NCI-H1092 treated with DMSO at 0.1 percent for 48 hours (cell line): Measurements from ENCODE around the gene MEIOB.
A peak's percentile ranks its signal among the peaks of the same experiment; 100 is the strongest.
"Not testable (repeated sequence)": the region's sequence is repeated elsewhere in the genome, so short reads cannot be mapped to it uniquely, and the experiment has no call there.

Source experiments
- DNase-seq: peaks from one replicate; lab custom pipeline; 2025; lab: John Stamatoyannopoulos, UW

MEIOB gene

DNA sequence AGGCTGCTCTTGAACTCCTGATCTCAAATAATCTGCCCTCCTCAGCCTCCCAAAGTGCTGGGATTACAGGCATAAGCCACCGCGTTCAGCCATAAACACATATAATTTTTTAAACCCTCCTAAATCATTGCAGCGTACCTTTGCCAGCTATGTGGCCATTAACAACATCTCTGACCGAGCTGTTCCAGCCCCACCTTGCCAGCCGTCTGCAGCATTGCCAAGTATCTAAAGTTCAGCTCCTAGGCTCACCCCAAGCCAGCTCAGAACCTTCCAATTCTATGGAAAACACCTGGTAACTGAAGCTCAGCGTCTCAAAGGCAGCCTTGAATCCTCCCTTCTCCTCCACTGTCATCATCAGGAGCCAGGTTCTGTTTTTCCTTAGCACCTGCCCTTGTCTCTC is 5.1 kb upstream of the MEIOB start:
- no peak for DNase-seq

DNA sequence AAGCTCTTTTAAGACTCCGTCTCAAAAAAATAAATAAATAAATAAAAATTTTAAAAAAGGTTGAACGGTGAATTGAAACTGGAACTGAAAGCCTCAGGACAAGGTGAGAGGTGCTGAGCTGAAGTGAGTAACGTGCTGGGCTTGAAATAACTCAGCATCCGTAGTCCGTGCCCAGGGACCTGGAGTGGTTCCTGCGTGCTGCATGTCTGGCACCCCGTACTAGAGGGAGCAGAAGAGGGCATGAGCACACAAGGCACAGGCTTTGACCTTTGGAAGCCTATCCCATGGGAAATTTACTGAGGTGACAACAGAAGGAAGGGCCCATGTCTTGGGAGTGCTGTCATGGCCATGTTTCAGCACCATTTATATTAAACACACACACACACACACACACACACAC is 4.5 kb upstream of the MEIOB start:
- DNase-seq = no peak

DNA sequence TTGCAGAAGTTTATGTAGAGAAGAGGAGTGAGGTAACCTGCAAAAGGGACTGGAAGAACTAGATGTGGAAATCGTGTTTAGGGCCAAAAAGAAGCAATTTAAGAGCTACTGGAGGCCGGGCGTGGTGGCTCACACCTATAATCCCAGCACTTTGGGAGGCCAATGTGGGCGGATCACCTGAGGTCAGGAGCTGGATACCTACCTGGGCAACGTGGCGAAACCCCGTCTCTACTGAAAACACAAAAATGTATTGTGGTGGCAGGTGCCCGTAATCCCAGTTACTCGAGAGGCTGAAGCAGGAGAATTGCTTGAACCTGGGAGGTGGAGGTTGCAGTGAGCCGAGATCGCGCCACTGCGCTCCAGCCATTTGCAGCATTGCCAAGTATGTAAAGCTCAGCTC is 4.1 kb upstream of the MEIOB start:
- not testable (repeated sequence) for DNase-seq

DNA sequence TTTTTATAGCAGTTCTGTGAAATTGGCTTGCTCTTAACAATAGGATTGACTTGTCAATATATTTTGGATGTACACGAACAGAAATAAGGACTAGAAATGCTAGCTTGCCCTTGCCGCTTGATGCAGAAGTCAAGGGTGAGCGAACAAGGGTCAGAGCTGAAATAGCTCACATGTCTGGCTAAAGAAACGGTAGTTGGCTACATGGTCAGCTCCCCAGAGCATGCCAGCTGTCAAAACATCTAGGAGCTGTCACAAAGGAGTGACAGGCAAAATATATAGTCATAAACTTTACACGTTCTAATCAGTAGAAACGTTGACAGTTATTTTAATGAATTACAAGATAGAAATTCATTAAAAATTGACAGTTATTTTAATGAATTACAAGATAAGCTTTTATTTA is 2.9 kb upstream of the MEIOB start:
- DNase-seq = no peak

DNA sequence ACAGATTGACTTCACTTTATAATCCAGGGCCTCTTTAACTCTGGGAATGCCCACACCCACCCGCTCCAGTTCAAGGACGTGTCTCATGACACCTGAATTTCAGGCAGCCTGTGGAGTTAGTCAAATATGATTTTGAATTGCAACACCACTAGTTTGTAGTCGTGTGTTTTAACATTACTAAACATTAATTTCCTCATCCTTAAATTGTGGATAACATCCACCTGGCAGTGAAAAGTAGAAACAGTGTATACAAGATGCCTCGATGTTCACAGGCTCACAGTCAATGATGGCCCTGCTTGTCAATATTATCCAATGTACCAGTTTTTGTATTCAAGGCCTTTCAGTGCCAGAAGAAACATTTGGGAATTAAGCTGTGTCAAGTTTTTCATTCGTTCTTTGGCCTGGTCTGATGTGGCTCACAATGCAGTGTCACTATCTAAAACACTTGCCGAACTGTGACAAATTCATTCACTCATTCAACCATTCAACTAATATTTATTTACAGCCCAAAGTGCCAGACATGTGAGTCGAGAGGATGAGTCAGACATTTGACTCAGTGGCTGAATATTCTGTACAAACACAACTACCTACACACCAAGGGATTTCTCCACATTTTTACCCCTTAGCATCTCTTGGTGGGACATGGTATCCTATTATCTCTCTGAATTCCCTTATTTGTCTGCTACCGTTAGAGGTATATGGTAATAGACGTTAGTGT is 1.4 kb downstream of the MEIOB start:
- DNase-seq = peak; percentile 8

DNA sequence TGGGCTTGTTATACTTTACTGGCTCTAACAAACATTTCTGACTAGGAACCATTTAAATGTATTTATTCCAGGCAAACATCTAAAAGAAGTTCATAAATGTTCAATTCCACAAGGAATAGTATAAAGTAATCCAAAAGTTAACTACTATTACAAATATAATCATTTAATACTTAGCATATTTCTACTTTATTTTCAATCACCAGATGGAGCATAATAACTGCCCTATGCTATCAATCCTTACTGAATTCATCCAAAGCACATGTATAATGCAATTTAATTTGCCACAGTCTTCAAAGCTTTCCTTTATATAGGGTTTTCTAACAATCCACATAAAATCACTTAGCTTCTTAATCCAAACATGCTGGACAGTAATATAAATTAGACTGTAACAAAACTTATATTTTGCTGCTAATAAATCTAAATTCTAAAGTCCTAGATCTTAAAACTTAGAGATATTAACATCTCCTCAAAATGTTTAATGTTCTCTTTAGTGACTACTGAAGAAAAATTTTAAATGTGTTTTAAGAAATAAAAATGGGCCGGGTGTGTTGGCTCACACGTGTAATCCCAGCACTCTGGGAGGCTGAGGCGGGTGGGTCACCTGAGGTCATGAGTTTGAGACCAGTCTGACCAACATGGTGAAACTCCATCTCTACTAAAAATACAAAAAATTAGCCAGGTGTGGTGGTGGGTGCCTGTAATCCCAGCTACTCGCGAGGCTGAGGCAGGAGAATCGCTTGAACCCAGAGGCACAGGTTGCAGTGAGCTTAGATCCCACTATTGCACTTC is 5.9 kb downstream of the MEIOB start:
- no peak for DNase-seq

DNA sequence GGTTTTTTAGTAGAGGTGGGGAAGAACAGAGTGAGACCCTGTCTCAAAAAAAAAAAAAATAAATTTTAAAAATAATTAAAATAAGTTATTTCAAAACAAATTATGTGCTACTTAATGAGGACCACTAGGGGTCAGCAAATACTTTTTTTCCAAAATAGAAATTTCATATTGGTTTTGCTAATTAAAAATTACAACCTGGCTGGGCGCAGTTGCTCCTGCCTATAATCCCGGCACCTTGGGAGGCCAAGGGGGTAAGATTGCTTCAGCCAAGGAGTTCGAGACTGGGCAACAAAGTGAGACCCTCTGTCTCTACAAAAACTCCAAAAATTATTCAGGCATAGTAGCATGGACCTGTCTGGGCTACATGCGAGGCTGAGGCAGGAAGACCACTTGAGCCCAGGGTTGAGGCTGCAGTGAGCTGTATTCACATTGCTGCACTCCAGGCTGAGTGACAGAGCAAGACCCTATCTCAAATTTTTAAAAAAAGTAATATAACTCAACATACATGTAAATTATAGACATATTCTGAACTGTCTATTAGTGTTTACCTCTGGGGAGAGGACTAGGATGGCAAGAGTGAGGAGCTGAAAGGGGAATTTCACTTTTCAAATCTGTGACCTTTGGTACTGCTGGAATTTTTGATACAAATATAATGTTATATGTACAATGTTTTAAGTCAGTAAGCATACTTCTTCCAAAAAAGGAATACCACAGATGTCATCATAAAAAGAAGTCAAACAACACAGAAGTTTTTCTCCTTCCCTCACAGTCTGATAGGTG is 8.1 kb downstream of the MEIOB start:
- peak; percentile 31 for DNase-seq

DNA sequence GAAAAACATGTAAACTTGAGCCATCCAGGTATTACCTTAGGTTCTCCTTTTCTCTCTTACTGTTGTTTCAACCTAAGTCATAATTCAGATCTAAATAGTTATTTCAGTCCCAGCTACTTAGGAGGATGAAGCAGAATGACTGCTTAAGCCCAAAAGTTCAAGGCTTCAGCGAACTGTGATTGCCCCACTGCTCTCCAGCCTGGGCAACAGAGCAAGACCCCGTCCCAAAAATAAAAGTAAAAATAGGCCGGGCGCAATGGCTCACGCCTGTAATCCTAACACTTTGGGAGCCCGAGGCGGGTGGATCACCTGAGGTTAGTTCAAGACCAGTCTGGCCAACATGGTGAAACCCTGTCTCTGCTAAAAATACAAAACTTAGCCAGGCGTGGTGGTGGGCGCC is 9.6 kb downstream of the MEIOB start:
- no peak for DNase-seq

DNA sequence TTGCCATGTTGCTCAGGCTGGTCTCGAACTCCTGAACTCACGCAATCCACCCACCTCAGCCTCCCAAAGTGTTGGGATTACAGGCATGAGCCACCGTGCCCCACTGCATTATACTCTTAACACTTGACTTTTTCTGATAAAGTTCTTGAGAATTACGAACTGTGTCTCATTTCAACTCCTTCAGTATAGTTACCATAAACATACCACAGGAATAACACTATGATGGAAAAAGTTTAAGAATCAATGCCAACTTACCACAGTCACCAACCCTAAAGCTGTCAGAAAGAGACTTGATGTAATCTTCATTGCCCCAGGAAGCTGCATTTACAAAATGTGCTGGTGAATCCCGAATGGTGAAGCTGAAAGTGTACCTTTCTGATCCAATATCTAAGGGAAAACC is 10.2 kb downstream of the MEIOB start:
- DNase-seq = no peak

DNA sequence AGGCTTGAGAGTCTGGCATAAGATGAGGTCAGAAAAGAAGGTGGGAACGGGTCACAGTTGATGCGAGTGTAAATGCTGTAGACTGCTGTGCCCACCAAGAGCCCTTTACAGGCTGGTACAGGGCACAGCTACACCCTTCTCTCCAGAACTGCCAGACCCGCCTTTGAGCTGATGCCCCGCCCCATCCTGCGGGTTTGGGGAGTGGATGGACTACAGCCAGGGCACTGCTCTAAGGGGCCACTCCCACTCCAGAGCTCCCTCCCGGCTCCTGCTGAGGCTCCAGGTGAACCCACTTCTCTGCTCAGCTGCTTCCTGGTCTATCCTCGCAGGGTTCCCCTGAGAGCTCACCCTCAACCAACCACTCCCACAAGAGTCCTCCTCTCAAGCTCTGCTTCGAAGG is 12.3 kb downstream of the MEIOB start:
- DNase-seq = no peak

DNA sequence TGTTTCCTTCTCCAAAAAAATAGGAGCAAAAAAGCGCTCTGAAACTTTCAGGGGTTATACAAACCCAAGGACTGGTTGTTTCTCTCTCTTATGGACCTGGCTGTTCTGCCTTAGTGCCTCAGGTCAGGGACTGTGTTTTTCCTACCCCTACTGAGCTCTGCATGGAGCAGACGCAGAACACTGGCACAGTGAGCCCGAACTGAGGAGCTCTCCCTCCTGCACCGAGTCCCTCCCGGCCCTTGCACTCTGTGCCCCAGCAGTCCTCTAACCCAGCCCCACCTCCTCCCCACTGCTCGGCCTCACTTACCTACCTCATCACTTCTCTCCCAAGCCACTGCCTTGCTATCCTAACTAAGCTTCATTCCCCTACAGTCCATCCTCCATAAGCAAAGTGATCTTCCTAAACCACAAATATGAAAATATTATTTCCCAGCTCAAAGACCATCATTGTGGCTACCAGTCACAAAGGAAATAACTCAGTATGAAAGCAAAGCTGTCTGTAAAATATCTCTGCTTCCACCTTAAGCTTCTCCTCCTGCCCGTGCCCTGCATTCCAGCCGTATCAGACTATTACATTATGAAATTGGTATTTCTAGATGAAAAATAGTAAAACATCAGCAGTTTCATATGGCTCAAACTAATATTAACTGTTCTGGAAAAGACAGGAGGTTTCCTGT is 13.6 kb downstream of the MEIOB start:
- no peak for DNase-seq

DNA sequence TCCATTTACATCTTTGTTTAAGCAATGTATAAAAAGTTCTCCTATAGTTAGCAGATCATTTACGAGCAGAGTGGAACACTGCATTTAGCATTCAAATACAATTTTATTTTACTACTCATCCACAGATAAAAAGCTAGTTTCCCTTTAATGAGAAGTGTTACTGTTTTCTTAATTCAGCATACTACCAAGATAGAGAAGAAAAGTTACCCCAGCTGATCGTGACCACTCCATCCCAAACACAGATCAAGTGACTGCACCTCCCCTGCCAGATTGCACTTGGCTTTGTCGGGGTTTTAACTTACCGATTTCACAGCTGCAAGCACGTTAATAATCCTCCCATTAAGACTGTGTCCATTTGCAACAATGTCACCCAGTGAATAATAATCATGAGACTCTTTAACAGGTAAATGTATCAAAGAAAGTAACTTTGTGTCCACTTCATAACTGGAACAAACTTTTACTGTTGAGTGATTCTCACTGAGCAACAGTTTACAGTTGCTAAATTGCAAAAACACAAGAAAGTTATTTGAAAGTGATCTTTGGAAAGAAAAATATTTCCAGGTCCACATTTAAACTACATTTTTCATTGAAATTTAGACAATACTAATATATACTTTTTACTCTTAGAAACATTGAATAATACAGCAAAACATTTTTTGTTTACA is 14.4 kb downstream of the MEIOB start:
- no peak for DNase-seq

DNA sequence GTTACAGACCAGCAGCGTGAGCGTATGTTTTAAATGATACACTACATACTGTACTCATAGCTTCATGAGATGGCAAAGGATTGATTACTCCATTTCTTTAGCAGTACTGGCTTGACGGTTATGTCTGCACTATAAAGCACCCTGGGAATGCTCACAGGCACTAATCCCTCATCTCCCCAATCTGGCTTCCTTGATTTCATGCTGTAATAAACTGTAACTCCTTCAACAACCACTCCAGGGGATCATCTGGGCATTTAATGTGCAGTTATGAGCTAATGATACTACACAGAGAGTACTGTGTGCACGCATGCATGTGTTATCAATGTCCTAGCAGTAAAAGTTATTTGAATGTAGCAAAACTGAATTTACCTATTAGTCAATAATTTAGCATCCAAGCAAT is 20.2 kb downstream of the MEIOB start:
- DNase-seq = no peak

DNA sequence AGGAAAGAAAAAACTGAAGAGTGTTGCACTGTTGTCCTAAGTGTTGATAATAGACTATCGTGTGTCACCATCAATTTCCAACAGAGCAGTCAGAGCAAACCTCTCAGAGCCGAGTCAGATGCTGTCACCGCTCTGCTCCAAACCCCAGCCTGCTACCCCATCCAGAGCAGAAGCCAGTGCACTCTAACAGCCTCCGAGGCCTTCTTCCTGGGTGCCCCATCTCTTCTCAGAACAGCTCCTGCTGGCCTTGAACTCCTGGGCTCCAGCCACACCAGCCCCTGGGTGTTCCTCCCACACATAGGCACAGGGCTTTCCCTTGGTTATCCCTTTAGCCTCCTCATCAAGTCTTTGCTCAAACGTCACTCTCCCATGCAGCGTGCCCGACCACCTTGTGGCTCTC is 21.0 kb downstream of the MEIOB start:
- DNase-seq = no peak

DNA sequence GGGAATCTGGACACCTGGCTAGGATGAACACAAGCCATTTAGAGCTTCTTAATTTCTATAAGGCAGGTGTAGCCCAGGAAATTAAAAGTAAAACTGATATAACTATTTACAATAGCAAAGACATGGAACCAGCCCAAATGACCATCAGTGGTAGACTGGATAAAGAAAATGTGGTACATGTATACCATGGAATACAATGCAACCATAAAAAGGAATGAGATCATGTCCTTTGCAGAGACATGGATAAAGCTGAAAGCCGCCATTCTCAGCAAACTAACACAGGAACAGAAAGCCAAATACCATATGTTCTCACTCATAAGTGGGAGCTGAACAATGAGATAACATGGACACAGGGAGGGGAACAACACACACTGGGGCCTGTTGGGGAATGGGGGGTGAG is 25.5 kb downstream of the MEIOB start:
- DNase-seq = no peak

DNA sequence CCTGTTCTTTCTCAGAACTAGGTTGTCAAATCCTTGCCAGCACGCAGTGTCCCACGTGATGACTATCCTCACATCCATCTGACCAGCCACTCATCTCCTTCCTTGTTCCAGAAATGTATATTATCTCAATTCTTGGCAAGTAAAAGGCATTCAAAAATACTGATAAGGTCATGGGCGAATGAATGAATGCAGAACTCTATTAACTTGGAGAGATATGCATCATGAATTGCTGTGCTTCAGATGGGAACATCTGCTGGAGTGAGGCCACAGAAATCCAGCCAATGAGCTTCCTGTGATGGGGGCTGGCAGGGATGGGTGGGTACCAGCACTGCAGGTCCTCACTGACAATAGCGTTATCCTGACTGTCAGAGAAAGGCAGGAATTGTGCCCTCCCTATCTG is 26.0 kb downstream of the MEIOB start:
- no peak for DNase-seq

DNA sequence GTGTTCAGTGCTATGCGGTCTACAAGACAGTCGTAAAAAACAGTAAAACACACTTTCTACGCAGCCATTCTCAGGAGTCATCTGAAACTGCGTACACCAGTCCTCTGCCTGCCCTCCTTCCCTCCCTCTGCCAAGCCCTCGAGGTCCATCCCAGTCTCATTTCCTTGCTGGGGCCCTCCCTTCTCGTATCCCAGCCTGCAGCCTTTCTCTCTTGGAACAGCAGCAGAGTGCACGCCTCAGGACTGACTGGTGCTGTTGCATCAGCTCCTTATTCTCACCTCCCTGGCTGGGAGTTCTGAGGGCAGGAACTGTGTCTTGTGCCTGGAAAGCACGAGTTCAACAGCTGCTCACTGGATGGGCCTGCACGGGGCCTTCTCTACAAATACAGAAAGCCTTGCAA is 32.4 kb downstream of the MEIOB start:
- no peak for DNase-seq

DNA sequence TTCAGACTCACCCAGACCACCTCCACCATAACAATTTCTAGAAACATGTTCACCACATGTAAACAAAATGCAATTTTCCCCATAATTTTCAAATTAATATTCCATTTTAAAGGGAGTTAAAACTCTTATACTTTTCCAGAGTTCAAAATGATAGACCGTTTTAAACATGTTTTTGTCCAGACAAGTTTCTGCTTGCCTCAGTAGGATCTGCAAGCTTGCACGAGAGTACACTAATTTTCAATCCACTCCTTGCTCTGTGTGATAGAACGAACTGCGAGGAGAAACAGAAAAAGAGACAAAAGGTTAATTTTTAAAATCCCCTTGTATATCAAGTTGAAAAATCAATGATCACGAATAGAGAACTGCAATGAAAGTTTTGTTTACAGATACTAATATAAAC is 37.9 kb downstream of the MEIOB start:
- DNase-seq = no peak

DNA sequence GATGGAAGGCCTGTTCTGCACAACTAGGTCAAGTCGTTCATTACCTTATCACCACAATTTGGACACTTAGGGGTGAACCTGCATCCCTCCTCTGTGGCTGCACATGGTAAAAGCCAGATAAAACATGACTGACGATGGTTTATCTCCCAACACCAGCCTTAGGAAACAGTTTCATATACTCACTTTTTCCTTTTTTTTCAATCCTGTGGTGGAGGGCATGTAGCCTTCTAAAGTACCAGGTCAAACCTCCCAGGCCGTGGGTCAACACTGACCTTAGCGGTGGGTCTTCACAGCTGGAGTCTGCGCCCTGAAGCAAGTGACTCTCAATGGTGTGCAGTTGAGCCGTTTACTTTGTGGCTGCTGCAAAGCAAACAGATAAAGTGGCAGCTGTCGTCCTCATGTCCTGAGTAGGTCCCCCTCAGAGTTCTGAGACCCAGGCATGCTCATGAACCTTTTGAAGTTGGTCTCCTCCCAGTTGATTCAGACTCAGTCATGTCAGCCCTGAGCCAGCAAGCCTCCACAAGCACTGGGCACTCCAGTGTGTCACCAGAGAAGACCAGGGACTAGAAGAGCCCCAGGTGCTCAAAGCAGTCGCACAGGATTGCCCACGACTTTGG is 39.0 kb downstream of the MEIOB start:
- DNase-seq = no peak

DNA sequence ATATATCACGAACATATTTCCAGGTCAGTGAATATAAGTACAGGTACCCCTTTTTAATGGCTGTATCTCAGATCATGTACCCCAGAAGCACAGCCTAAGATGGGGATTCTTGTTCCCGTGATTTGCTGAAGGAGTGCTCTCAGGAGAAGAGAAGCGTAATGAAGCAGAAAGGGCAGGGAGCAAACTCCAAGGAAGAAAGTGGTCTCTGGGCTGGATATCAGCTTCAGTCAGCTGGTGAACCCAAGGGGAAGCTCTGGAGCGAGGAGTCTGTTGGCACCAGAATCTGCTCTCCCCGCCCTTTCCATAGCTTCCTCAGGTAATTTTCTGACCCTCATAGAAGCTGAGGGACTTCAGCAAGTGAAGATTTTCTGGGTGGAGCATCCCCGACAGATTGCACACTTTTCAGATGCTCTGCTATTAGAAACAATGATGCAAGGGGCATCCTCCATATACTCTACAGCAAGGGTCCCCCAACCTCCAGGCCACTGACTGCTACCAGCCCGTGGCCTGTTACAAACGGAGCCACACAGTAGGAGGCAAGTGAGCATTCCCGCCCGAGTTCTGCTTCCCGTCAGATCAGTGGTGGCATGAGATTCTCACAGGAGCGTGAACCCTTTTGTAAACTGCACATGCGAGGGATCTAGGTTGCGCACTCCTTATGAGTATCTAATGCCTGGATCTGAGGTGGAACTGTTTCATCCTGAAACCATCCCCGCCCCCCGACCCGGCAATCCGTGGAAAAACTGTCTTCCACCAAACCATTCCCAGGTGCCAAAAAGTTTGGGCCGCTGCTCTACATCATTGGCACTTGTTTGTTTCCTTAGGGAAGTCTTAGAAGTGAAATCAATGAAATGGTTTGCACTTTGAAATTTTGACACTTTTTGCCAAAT is 40.5 kb downstream of the MEIOB start:
- no peak for DNase-seq
